WTC11 (cell line): Measurements from ENCODE around the gene RAC3.

Experiments
- ATF3 ChIP-seq: sonication (generic); formaldehyde crosslinking; conservative IDR thresholded peaks from 2 replicates; pipeline ENCODE4 v1.8.1; 2022; ENCODE audit warnings: mild to moderate bottlenecking, missing genetic modification reagents
- CTCF ChIP-seq: fragments of 200-600 bp; IDR thresholded peaks from 2 replicates; pipeline ENCODE4 v1.8.0; 2022; ENCODE audit warnings: antibody characterized with exemption
- E2F1 ChIP-seq: sonication (generic); formaldehyde crosslinking; IDR thresholded peaks from 2 replicates; pipeline ENCODE4 v1.8.0; 2022; ENCODE audit warnings: mild to moderate bottlenecking, missing genetic modification reagents
- ESRRA ChIP-seq: sonication (generic); formaldehyde crosslinking; IDR thresholded peaks from 2 replicates; pipeline ENCODE4 v1.8.1; 2022; ENCODE audit warnings: mild to moderate bottlenecking, missing genetic modification reagents, borderline replicate concordance
- MXD4 ChIP-seq: fragments of 250-450 bp; sonication (Bioruptor Pico); IDR thresholded peaks from 2 replicates; pipeline ENCODE4 v1.8.0; 2021; ENCODE audit warnings: mild to moderate bottlenecking, moderate library complexity, borderline replicate concordance
- NFYB ChIP-seq: sonication (generic); formaldehyde crosslinking; conservative IDR thresholded peaks from 2 replicates; pipeline ENCODE4 v1.8.0; 2022; ENCODE audit warnings: low read depth, missing genetic modification reagents
- SMAD3 ChIP-seq: sonication (generic); formaldehyde crosslinking; IDR thresholded peaks from 2 replicates; pipeline ENCODE4 v1.8.0; 2022; ENCODE audit warnings: missing genetic modification reagents, mild to moderate bottlenecking, borderline replicate concordance
- SOX15 ChIP-seq: fragments of 250-450 bp; sonication (Bioruptor Pico); IDR thresholded peaks from 2 replicates; pipeline ENCODE4 v1.9.0; 2021; ENCODE audit warnings: mild to moderate bottlenecking
- SP1 ChIP-seq: sonication (generic); formaldehyde crosslinking; conservative IDR thresholded peaks from 2 replicates; pipeline ENCODE4 v1.8.1; 2022; ENCODE audit warnings: missing genetic modification reagents
- ZBTB43 ChIP-seq: sonication (generic); formaldehyde crosslinking; IDR thresholded peaks from 2 replicates; pipeline ENCODE4 v1.8.1; 2023; ENCODE audit warnings: mild to moderate bottlenecking, missing genetic modification reagents
- ZNF232 ChIP-seq: sonication (generic); formaldehyde crosslinking; IDR thresholded peaks from 2 replicates; pipeline ENCODE4 v1.8.0; 2022; ENCODE audit warnings: mild to moderate bottlenecking, missing genetic modification reagents
- ZNF263 ChIP-seq: sonication (generic); formaldehyde crosslinking; IDR thresholded peaks from 2 replicates; pipeline ENCODE4 v1.8.1; 2022; ENCODE audit warnings: low read depth, mild to moderate bottlenecking, moderate library complexity, missing genetic modification reagents
- ZNF281 ChIP-seq: sonication (generic); formaldehyde crosslinking; IDR thresholded peaks from 2 replicates; pipeline ENCODE4 v1.8.0; 2023; ENCODE audit warnings: mild to moderate bottlenecking, missing genetic modification reagents
- ZNF512 ChIP-seq: sonication (generic); formaldehyde crosslinking; IDR thresholded peaks from 2 replicates; pipeline ENCODE4 v1.8.1; 2022; ENCODE audit warnings: missing genetic modification reagents, borderline replicate concordance

GRCh38 chr17:82008258-82008940 is 23.1 kb upstream of the RAC3 start:
- TF ChIP-seq CTCF (no peak), MXD4 (CRISPR knock-in tag) (no peak), ZNF281 (CRISPR knock-in tag) (no peak), ZNF512 (CRISPR knock-in tag) (no peak), SP1 (CRISPR knock-in tag) (no peak), ZNF232 (CRISPR knock-in tag) (no peak), ZNF263 (no peak), ESRRA (CRISPR knock-in tag) (no peak), E2F1 (CRISPR knock-in tag) (no peak), ATF3 (CRISPR knock-in tag) (no peak), SMAD3 (CRISPR knock-in tag) (no peak), ZBTB43 (no peak), SOX15 (CRISPR knock-in tag) (no peak), NFYB (CRISPR knock-in tag) (no peak)
